Measurements from ENCODE around the gene ARHGEF7.

The ARHGEF7 gene

DNA sequence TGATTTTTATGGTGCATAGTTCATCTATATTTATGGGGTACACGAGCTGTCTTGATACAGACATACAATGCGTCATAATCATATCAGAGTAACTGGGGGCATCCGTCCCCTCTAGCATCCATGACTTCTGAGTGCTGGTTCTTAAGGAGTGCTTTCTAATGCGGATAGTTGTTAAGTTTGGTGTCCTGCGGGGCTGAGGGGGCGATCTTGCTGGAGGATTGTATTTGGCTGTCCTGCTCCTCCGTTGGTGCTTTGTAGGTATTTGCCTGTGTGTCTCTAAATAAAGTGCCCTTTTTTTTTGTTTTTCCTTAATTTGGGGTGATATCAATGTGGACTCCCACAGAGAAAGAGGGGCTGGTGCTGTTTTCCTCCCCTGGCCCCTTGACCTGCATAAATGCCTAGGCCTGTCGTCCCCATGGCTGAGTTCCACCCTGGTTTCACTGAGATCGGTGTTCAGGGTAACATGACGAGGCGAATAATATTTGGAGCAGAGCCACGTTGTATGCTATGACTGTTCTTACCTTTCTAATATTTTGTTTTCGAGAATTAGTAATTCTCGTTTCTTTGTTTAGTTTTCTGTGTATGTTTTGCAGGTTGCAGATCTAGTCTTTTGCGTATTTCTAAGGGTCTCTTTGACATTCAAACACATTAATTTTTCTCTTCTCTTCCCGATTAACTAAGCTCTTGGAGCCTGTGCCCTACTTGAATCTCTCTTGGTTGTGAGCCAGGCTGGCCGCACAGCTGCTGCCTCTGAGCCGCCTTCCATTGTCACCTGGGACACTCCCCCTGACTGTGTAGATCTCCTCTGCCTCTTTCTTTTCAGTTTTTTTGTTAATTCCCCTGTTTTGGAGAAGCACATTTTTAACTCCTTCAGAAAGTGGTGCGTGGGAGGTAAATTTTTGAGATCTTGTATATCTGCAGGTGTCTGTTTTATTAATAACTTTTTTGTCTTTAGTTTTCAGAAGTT lies 100.3 kb downstream of the ARHGEF7 start:
- no peak overlapping the region for H3K4me3 ChIP-seq (ENCODE audit: low read length)
- TF ChIP-seq ZNF274 (IDR thresholded peaks at IDR 0.05; ENCODE audit: low read depth, low read length) = no peak

DNA sequence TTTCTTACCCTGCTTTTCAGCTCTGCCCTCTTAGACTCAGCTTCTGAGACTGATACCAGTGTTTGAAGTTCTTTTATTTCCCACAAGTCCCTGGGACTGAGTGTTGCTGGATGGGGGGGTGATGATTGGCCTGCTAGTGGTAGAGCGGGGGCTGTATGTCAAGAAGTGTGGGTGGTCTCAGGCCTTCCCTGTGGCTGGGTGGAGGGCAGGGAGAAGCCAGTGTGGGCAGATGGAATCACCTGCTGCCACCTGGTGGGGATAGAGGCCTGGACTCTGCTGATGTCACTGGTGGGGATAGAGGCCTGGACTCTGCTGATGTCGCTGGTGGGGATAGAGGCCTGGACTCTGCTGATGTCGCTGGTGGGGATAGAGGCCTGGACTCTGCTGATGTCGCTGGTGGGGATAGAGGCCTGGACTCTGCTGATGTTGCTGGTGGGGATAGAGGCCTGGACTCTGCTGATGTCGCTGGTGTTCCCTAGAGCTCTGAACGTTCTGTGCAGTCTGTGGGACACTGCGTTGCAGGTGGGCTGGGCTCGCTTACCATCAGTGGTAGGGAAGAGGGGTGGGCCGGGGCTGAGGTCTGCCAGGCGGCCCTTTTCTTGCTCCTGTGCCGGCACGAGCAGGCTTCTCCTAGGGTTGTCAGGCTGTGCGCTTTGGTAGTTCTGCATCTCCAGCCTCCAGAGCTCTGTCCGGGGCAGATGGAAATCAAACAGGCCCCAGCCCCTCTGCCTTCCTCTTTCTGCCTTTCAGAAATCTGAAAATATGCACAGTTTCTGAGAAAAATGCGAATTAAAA lies 101.3 kb downstream of the ARHGEF7 start:
- H3K4me3 ChIP-seq (ENCODE audit: low read length) = no peak overlapping the region
- no peak for TF ChIP-seq ZNF274 (IDR thresholded peaks at IDR 0.05; ENCODE audit: low read depth, low read length)

DNA sequence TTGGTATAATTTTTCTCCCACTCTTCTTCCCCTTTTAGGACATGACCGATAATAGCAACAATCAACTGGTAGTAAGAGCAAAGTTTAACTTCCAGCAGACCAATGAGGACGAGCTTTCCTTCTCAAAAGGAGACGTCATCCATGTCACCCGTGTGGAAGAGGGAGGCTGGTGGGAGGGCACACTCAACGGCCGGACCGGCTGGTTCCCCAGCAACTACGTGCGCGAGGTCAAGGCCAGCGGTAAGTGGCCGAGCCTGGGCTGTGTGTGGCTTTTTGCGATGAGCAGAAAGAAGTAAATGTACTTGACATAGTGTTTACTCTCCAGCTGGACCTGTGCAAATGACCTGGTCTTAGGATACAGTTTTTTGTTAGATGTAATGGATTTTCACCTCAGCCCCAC lies 102.5 kb downstream of the ARHGEF7 start:
- H3K4me3 ChIP-seq (ENCODE audit: low read length) = no peak overlapping the region
- no peak for TF ChIP-seq ZNF274 (IDR thresholded peaks at IDR 0.05; ENCODE audit: low read depth, low read length)

DNA sequence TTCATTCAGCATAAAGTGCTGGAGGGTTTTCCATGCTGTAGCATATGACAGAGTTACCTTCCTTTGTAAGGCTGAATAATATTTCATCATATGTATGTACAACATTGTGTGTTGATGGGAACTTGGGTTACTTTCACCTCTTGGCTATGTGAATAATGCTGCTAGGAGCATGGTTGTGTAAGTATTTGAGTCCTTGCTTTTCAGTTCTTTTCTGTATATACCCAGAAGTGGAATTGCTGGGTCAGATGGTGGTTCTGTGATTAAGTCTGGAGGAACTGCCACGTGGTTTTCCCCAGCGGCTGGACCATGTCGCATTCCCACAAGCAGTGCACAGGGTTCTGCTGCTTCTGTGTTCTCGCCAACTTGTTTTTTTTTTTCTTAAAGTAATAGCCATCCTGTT lies 104.2 kb downstream of the ARHGEF7 start:
- no peak overlapping the region for H3K4me3 ChIP-seq (ENCODE audit: low read length)
- TF ChIP-seq ZNF274 (IDR thresholded peaks at IDR 0.05; ENCODE audit: low read depth, low read length) = no peak

DNA sequence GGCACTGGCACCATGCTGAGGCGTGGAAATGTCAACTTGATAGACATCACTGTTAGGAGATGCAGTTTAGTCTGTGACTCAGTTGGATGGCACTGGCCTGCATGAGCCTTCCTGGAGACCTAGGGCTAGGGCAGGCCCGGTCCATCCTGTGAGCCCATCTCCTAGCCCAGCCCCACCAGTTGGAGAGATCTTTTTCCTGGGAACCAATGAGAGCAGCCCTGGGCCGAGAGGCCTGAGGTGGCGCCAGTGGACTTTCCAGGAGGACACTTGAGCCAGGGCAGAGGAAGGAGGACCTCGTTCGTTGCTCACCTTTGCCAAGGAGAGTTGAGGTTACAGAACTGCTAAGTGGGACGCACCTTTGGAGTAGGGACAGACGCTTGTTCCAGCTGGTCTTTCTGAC lies 104.8 kb downstream of the ARHGEF7 start:
- no peak overlapping the region for H3K4me3 ChIP-seq (ENCODE audit: low read length)
- no peak for TF ChIP-seq ZNF274 (IDR thresholded peaks at IDR 0.05; ENCODE audit: low read depth, low read length)

DNA sequence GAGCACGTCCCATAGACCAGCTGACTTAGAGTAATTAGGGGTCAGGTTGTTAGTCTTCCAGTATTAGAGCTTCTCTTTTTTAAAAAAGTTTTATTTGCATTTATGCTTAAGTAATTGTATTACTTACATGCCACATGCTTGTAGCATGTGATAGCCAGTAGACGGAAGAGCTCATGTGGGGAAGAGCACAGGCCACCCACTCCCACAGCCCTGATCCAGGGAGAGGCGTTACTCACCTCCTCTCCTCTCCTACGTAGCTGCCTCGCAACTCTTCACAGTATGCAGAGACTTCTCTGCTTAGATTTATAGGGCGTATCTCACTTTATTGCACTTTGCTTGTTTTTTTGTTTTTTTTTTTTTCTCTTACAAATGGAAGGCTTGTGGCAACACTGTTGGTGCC lies 110.1 kb downstream of the ARHGEF7 start:
- no peak overlapping the region for H3K4me3 ChIP-seq (ENCODE audit: low read length)
- no peak for TF ChIP-seq ZNF274 (IDR thresholded peaks at IDR 0.05; ENCODE audit: low read depth, low read length)

DNA sequence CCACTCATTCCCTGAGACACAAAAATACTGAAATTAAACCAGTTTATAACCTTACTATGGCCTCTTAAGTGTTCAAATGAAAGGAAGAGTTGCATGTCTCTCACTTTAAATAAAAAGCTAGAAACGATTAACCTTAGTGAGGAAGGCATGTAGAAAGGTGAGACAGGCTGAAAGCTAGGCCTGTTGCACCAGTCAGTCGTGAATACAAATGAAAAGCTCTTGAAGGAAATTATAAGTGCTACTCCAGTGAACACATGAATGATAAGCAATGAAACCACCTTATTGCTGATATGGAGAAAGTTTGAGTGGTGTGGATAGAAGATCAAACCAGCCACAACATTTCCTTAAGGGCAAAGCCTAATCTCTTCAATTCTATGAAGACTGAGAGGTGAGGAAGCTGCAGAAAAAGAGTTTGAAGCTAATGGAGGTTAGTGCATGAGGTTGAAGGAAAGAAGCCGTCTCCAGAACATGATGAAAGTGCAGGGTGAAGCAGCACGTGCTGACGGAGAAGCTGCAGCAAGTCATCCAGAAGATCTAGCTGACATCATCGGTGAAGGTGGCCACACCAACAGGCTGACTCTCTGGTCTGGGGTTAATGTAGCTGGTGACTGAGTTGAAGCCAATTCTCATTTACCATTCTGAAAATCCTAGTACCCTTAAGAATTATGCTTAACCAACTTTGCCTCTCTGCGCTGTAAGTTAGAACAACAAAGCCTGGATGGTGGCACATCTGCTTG lies 110.9 kb downstream of the ARHGEF7 start:
- no peak overlapping the region for H3K4me3 ChIP-seq (ENCODE audit: low read length)
- no peak for TF ChIP-seq ZNF274 (IDR thresholded peaks at IDR 0.05; ENCODE audit: low read depth, low read length)

DNA sequence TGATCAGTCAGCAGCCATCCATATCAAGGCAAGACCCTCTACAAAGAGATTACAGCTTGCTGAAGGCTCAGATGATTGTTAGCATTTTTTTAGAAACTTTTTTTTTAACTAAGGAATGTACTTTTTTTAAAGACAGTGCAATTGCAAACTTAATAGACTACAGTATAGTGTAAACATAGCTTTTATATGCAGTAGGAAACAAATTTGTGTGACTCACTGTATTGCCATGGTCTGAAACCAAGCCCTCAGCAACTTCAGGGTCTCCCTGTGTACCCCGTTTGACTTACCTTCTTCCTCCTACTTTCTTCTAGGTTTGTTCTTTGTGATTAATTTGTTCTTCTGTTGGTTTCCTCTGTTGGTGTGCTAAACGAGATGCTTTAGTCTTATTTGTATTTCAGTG lies 112.3 kb downstream of the ARHGEF7 start:
- no peak for TF ChIP-seq ZNF274 (IDR thresholded peaks at IDR 0.05; ENCODE audit: low read depth, low read length)

DNA sequence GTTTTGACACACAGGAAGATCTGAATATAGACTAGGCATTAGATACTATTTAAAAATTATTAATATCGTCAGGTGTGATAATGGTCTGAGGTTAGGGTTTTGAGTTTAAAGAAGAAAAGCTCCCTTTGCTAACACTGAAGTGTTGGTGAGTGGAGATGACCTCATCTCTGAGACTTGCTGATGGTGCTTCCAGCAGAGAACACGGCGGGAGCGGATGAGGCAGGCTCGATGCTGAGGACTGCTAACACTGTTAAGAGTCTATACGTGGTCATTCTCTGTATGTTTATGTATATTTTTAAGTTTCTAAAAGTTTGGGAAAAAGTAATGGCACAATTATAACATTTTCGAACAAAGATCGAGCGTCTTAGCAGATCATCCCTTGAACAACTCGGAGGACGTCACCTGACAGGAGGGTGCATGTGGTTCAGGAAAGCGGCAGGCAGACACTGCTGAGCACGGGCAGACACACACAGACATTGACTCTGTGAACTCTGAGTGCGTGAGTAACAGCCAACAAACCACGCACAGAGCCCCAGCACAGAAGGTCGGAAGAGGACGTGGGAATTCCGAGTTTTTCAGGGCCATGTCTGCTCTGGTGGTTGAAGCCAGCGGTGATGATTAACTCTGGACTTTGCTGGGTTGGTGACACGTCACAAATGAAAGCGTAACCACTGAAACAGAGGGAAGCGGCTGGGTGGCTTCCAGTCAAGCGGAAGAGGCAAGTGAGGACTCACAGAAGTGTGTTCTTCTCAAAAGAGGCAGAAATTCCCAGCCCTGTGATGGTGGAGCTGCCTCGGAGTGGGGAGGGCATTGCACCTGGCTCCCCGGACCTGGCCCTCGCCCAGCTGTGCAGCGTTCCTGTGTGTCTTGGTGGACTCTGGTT lies 113.4 kb downstream of the ARHGEF7 start:
- H3K4me3 ChIP-seq (ENCODE audit: low read length) = no peak overlapping the region
- no peak for TF ChIP-seq ZNF274 (IDR thresholded peaks at IDR 0.05; ENCODE audit: low read depth, low read length)

More for the DNA sequence above, 112.3 kb downstream of the ARHGEF7 start:
- no peak overlapping the region for H3K4me3 ChIP-seq (ENCODE audit: low read length)

DNA sequence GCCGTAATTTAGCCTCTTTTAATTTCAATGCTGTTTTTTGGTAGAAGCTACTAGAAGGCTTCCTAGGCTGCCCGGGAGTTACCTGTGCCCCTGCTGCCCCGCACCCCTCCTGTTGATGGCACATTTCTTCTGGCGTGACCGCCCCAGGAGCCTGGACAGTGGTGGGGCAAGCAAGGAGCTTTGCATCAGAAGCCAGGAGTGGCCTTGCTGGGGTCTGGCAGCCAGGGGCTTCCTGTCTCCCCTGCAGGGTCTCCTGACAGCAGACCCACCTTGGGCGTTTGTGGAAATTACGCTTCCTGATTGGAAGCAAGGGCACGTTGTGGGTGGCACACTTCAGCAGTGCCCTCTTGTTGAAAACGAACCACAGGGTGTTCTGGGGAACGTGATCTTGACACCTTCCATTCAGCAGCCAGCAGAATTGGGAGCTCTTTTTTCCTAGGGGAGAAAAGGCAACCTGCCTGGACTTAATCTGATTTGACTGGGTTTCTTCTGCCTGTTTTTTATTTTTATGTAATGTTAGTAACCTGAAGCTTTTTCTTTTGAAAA lies 115.3 kb downstream of the ARHGEF7 start:
- no peak overlapping the region for H3K4me3 ChIP-seq (ENCODE audit: low read length)
- TF ChIP-seq ZNF274 (IDR thresholded peaks at IDR 0.05; ENCODE audit: low read depth, low read length) = no peak

DNA sequence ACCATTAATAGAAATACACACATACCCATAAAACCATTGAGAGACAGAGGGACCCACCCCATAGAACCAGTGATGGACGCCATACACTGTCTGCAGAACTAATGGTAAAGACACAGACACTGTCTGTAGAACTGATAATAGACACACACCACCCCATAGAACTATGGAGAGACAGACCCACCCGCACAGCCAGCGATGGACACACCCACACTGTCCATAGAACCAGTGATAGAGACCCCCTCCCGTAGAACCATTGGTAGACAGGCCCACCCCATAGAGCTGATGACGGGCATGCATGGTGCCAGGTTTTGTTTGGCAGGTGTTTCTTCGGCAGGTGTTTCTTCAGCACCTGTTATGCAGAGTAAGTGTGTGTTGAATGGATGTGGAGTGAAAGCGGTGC lies 117.1 kb downstream of the ARHGEF7 start:
- TF ChIP-seq ZNF274 (IDR thresholded peaks at IDR 0.05; ENCODE audit: low read depth, low read length) = no peak

DNA sequence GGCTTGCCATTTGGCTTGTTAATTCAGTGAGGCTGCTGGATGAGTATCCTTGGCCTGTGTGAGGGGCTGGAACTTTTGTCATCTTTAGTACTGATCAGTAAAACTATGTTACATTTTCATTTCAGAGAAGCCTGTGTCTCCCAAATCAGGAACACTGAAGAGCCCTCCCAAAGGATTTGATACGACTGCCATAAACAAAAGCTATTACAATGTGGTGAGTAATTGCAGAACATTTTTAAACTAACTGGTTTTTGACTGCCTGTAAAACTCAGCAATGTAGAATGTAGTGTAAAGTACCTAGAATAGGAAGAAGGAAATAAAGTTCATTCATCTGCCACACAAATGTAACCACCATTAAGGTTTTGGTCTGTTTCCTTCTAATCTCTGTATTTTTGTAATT lies 118.0 kb downstream of the ARHGEF7 start:
- no peak for TF ChIP-seq ZNF274 (IDR thresholded peaks at IDR 0.05; ENCODE audit: low read depth, low read length)
- no peak overlapping the region for H3K4me3 ChIP-seq (ENCODE audit: low read length)

More for the DNA sequence above, 117.1 kb downstream of the ARHGEF7 start:
- H3K4me3 ChIP-seq (ENCODE audit: low read length) = no peak overlapping the region
